IPS-18a (cell line): Measurements from ENCODE around the gene PDS5B.
A peak's percentile ranks its signal among the peaks of the same experiment; 100 is the strongest.
"Not testable (repeated sequence)": the region's sequence is repeated elsewhere in the genome, so short reads cannot be mapped to it uniquely, and the experiment has no call there.

Experiments
- H3K27ac ChIP-seq: one replicate; pipeline ENCODE4 v1.5.1; 2013; ENCODE audit warnings: low read length
- H3K27me3 ChIP-seq: one replicate; pipeline ENCODE4 v1.6.1; 2013; ENCODE audit warnings: mild to moderate bottlenecking, low read length; ENCODE audit not compliant: control insufficient read depth, insufficient read depth
- H3K36me3 ChIP-seq: one replicate; pipeline ENCODE4 v1.6.1; 2013; ENCODE audit warnings: low read depth, low read length; ENCODE audit not compliant: control insufficient read depth
- H3K4me1 ChIP-seq: one replicate; pipeline ENCODE4 v1.6.1; 2013; ENCODE audit warnings: low read depth, low read length; ENCODE audit not compliant: control insufficient read depth
- H3K4me3 ChIP-seq: one replicate; pipeline ENCODE4 v1.5.1; 2013; ENCODE audit warnings: low read length
- H3K9ac ChIP-seq: one replicate; pipeline ENCODE4 v1.6.1; 2013; ENCODE audit warnings: mild to moderate bottlenecking, low read length, moderate library complexity
- H3K9me3 ChIP-seq: one replicate; pipeline ENCODE4 v1.6.1; 2013; ENCODE audit warnings: low read depth, low read length; ENCODE audit not compliant: control insufficient read depth

Gene PDS5B

GRCh38 chr13:32575687-32576086 is 10.6 kb upstream of the PDS5B start:
- H3K36me3 ChIP-seq, H3K9me3 ChIP-seq, H3K27me3 ChIP-seq, H3K27ac ChIP-seq, H3K9ac ChIP-seq, H3K4me3 ChIP-seq, H3K4me1 ChIP-seq: not testable (repeated sequence)

GRCh38 chr13:32577032-32577431 is 9.2 kb upstream of the PDS5B start:
- Histone ChIP-seq H3K4me1 (peaks cover under 1% of the 10 kb centered on the region), H3K9ac (no peak overlapping the region), H3K27me3 (no peaks in the 10 kb centered on the region), H3K4me3 (no peak overlapping the region), H3K27ac (no peak overlapping the region), H3K9me3 (peaks cover 6% of the 10 kb centered on the region), H3K36me3 (no peaks in the 10 kb centered on the region)

DNA sequence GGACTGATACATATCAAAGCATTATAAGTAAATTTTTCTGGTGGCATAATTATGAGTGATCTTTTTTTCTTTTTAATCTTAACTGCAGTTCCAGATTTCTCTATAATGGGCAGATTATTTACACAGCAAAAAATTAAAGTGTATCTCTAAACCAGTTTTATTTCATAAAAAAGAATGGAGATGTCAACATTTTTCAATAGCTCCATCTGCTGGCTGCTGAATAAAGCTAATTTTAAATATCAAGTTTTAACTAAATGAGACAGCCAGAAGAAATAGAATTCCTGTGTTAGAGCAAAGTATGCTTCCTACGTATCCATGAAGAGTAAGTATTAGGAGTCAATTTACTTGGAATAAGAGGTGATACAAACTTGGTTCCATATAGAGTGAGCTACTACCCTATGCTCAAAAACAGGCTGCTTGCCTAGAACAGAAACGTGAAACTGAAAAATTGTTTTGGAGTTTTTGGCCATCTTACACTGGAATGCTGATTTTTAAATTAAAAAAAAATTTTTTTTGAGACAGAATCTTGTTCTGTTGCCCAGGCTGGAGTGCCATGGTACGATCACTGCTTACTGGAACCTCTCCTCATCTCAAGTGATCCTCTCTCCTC is 5.0 kb upstream of the PDS5B start:
- Histone ChIP-seq H3K36me3 (no peaks in the 10 kb centered on the region), H3K27me3 (peaks cover 9% of the 10 kb centered on the region), H3K4me1 (peaks cover 4% of the 10 kb centered on the region), H3K9ac (no peak overlapping the region), H3K9me3 (peaks cover 6% of the 10 kb centered on the region), H3K4me3 (no peak overlapping the region), H3K27ac (no peak overlapping the region)

GRCh38 chr13:32582281-32582680 is 4.0 kb upstream of the PDS5B start:
- H3K27me3 ChIP-seq, result peaks cover 9% of the 10 kb centered on the region
- H3K4me3 ChIP-seq, result no peak overlapping the region
- no peak overlapping the region for H3K9ac ChIP-seq
- no peaks in the 10 kb centered on the region for H3K36me3 ChIP-seq
- H3K27ac ChIP-seq, result no peak overlapping the region
- peaks cover 2% of the 10 kb centered on the region for H3K9me3 ChIP-seq
- H3K4me1 ChIP-seq, result peaks cover 4% of the 10 kb centered on the region

DNA sequence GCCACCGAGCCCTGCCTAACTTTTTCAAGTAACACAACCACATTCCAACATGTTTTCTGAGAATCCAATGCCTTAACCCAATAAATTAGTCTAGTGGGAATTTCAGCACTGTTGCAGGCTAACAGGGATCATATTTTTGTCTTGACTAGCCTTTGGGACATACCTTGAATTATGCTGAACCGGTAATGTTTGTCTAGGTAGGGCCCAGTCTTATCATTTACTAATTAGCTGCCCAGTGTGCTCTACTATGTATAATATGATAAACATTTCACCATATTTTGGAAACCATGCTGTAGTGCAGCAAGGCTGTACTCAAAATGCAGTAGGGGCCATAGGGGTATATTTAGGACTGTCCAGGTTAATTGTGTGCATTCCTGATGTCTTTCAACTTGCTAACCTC is 3.3 kb upstream of the PDS5B start:
- no peak overlapping the region for H3K9ac ChIP-seq
- H3K4me3 ChIP-seq, result no peak overlapping the region
- no peaks in the 10 kb centered on the region for H3K9me3 ChIP-seq
- H3K27me3 ChIP-seq, result peaks cover 9% of the 10 kb centered on the region
- peaks cover 5% of the 10 kb centered on the region for H3K4me1 ChIP-seq
- no peaks in the 10 kb centered on the region for H3K36me3 ChIP-seq
- H3K27ac ChIP-seq, result no peak overlapping the region

GRCh38 chr13:32585550-32586079 is 637 bp upstream of the PDS5B start:
- Histone ChIP-seq H3K27ac (no peak overlapping the region), H3K9ac (no peak overlapping the region)

DNA sequence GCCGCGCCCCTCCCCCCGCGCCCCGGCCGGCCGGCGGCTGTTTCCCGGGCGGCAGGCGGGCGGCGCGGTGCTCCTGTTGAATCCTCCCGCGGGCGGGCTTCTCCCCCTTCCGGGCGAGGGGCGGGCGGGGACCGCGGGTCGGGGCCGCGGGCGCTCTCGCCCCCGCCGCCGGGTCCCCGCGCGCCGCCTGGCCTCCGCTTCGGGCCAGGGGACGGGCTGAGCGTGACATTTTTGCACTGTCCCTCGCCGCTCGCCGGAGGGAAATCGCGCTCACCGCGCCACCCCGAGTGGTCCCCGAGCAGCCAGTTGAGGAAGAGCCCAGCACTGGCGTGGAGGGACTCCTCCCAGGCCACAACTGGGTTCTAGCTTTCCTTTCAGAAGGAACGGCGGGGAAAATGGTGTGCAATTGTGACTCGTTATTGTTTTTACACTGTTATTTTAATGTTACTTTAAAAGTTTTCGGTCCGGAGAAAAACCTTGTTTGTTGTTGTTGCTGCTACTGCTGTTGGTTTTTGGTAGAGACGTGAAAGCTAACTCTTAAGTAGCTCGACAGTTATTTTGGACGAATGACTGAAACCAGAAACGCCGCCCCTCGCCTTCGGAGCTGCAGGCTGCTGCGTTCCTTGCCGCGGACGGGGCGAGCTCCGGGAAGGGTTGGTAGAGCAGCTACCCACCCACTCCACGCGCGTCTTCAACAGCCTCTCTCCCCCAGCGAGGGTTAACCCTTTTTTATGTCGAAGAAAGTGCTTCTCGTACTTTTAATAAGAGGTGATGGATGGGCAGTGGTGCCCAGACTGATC is 959 bp downstream of the PDS5B start:
- Histone ChIP-seq H3K36me3 (no peaks in the 10 kb centered on the region), H3K27ac (no peak overlapping the region), H3K9ac (peak overlapping the region; percentile 66), H3K27me3 (peaks cover 9% of the 10 kb centered on the region), H3K4me3 (peak overlapping the region; percentile 94), H3K4me1 (peaks cover 15% of the 10 kb centered on the region), H3K9me3 (no peaks in the 10 kb centered on the region)

More at GRCh38 chr13:32585550-32586079, 637 bp upstream of the PDS5B start:
- no peaks in the 10 kb centered on the region for H3K9me3 ChIP-seq
- H3K27me3 ChIP-seq, result peaks cover 9% of the 10 kb centered on the region
- peak overlapping the region; percentile 69 for H3K4me3 ChIP-seq
- H3K36me3 ChIP-seq, result no peaks in the 10 kb centered on the region
- peaks cover 17% of the 10 kb centered on the region for H3K4me1 ChIP-seq

DNA sequence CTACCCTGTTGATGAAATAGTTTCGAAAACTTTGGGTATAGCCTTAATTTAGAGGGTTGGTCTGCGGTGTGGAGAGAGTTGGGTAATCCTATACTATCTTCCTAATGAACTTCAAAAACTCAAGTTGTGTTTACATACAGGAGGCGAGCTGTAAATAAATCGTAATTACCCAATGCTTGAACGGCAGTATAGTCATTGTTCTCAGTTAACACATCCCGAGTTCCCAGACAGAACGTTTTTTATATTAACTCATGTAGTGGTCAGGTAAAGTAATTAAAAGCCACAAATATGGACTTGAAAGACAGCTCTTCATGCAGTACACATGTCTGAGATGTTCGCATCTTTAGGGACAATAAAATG is 1.5 kb downstream of the PDS5B start:
- H3K27me3 ChIP-seq, result peaks cover 9% of the 10 kb centered on the region
- H3K4me1 ChIP-seq, result peaks cover 13% of the 10 kb centered on the region
- no peaks in the 10 kb centered on the region for H3K36me3 ChIP-seq
- H3K4me3 ChIP-seq, result peak overlapping the region; percentile 94
- H3K27ac ChIP-seq, result no peak overlapping the region
- H3K9ac ChIP-seq, result peak overlapping the region; percentile 66
- H3K9me3 ChIP-seq, result no peaks in the 10 kb centered on the region

- H3K36me3 ChIP-seq, result no peaks in the 10 kb centered on the region
- peaks cover 13% of the 10 kb centered on the region for H3K4me1 ChIP-seq
- no peaks in the 10 kb centered on the region for H3K9me3 ChIP-seq
- peak overlapping the region; percentile 94 for H3K4me3 ChIP-seq
- H3K9ac ChIP-seq, result no peak overlapping the region
- H3K27ac ChIP-seq, result no peak overlapping the region
- peaks cover 9% of the 10 kb centered on the region for H3K27me3 ChIP-seq
Observed at GRCh38 chr13:32588736-32589135, 2.5 kb downstream of the PDS5B start.

GRCh38 chr13:32589471-32589870 is 3.2 kb downstream of the PDS5B start:
- Histone ChIP-seq H3K27me3 (peaks cover 9% of the 10 kb centered on the region), H3K4me3 (no peak overlapping the region), H3K4me1 (peaks cover 13% of the 10 kb centered on the region), H3K9ac (no peak overlapping the region), H3K36me3 (no peaks in the 10 kb centered on the region), H3K9me3 (no peaks in the 10 kb centered on the region), H3K27ac (no peak overlapping the region)

DNA sequence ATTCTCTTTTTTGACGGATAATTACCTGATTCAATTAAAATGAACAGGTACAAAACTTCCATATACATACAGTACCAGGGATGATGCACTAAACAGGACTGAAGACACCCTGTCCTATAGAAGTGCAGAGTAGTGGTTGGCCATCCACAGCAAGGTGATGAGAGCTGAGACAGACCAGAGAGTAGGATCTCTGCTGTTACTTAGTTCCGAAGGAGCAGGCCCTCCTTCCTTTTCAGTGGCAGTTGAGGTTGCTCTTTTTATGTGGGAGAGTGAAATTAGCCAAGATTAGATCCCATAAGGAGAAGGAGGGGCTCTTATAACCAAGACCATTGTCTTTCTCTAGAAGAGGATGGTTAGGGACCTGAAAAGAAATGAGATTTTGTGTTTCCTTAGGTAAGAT is 4.0 kb downstream of the PDS5B start:
- Histone ChIP-seq H3K4me1 (peaks cover 13% of the 10 kb centered on the region), H3K27ac (no peak overlapping the region), H3K4me3 (no peak overlapping the region), H3K9me3 (no peaks in the 10 kb centered on the region), H3K27me3 (peaks cover 5% of the 10 kb centered on the region), H3K9ac (no peak overlapping the region), H3K36me3 (no peaks in the 10 kb centered on the region)

DNA sequence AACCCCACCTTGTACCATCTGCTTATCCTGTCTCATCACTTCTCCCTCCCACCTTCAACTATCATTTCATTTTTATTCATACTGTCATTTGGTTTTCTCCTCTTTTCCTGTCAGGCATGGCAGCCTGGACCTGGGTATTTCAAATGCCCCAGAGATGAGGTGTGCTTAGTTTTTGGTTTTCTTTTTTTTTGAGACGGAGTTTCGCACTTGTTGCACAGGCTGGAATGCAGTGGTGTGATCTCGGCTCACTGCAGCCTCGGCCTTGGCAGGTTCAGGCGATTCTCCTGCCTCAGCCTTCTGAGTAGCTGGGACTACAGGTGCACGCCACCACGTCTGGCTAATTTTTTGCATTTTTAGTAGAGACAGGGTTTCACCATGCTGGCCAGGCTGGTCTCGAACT is 5.8 kb downstream of the PDS5B start:
- Histone ChIP-seq H3K9me3 (no peaks in the 10 kb centered on the region), H3K27me3 (no peaks in the 10 kb centered on the region), H3K4me3 (no peak overlapping the region), H3K9ac (no peak overlapping the region), H3K27ac (no peak overlapping the region), H3K4me1 (peaks cover 19% of the 10 kb centered on the region), H3K36me3 (no peaks in the 10 kb centered on the region)
